ENCODE results near the gene LRRC53. TPM values are rescaled to one million over a fixed set of nuclear protein-coding genes. Genes with fewer than 3 reads are reported as not detected.

LRRC53 gene
- not detected in 5 replicates for total RNA-seq (2022; extraction: Qiagen RNA extraction)

GRCh38 chr1:74512170-74512915 lies at the start of gene LRRC53:
Gene LRRC53, minus strand, starts transcription at chr1:74512611. Its CDS starts 29,262 bp downstream, at chr1:74483349.

Other genes starting within 250 kb of the LRRC53 start
- not detected in 5 replicates for gene ERICH3, start 161.2 kb upstream of the LRRC53 start, total RNA-seq (2022; extraction: Qiagen RNA extraction)
- gene CRYZ, start 220.4 kb upstream of the LRRC53 start, total RNA-seq (2022; extraction: Qiagen RNA extraction) = 78.6 to 93.9 TPM (median 84.4 TPM) in 5 replicates
- 14.7 to 20.5 TPM (median 18.2 TPM) in 5 replicates for gene TYW3, start 220.5 kb upstream of the LRRC53 start, total RNA-seq (2022; extraction: Qiagen RNA extraction)